Tibial nerve (tissue), 4 donors: ENCODE results near the gene CDX1. TPM values are rescaled to one million over a fixed set of nuclear protein-coding genes. Genes with fewer than 3 reads are reported as not detected.

Experiments used
- DNase-seq, 2 donors: peaks; one replicate each; pipeline ENCODE4 v3.0.0-alpha.2; 2019; ENCODE audit warnings: low spot score in 2 of 2
- H3K27ac ChIP-seq, 4 donors: fragments of 200-600 bp; sonication (generic) in 3 of 4; one replicate each; pipeline ENCODE4 v1.5.1; 2017 to 2019; ENCODE audit warnings: mild to moderate bottlenecking in 1 of 4
- H3K27me3 ChIP-seq, 2 donors: fragments of 200-600 bp; sonication (generic) in 1 of 2; one replicate each; pipeline versions ENCODE4 v1.5.1 to v1.6.0; 2017 to 2019
- H3K36me3 ChIP-seq, 3 donors: fragments of 200-600 bp; sonication (generic); one replicate each; pipeline ENCODE4 v1.5.1; 2018 to 2019
- H3K4me1 ChIP-seq, 4 donors: fragments of 200-600 bp; sonication (generic) in 3 of 4; one replicate each; pipeline ENCODE4 v1.5.1; 2017 to 2019
- H3K4me3 ChIP-seq, 4 donors: fragments of 200-600 bp; sonication (generic) in 3 of 4; one replicate each; pipeline ENCODE4 v1.5.1; 2017 to 2019; ENCODE audit warnings: mild to moderate bottlenecking in 1 of 4, moderate library complexity in 1 of 4
- H3K9me3 ChIP-seq, 4 donors: fragments of 200-600 bp; sonication (generic) in 3 of 4; one replicate each; pipeline ENCODE4 v1.5.1; 2017 to 2019
- CTCF ChIP-seq, 5 experiments: fragments of 200-600 bp in 3 of 5; fragments of 450-650 bp in 2 of 5; sonication (generic) in 3 of 5; IDR thresholded peaks; one replicate each; pipeline ENCODE4 v1.5.1; 2016 to 2019; ENCODE audit warnings: antibody characterized with exemption in 5 of 5, mild to moderate bottlenecking in 3 of 5, moderate library complexity in 2 of 5
- EP300 ChIP-seq, 2 donors: sonication (generic); formaldehyde crosslinking; IDR thresholded peaks; one replicate each; pipeline ENCODE4 v1.6.1; 2017; ENCODE audit warnings: antibody characterized with exemption in 2 of 2, mild to moderate bottlenecking in 1 of 2
- POLR2A ChIP-seq, 2 donors: fragments of 450-650 bp; IDR thresholded peaks; one replicate each; pipeline ENCODE4 v1.6.1; 2017; ENCODE audit warnings: antibody characterized with exemption in 2 of 2, mild to moderate bottlenecking in 2 of 2, moderate library complexity in 2 of 2
- WGBS, 2 donors: methylation state at CpG; one replicate each; pipeline ENCODE4 v1.1.5; 2018; 5-methylcytosine and 5-hydroxymethylcytosine counted together
- total RNA-seq, 4 donors: library from RNA; depleted of rRNA; stranded (reverse); fragments of >200 nt; gene quantifications; one replicate each; pipeline ENCODE4 v1.1.0, GENCODE V29; 2016

The CDX1 gene
- total RNA-seq, 4 donors from 2014 or later: 0.22 to 2.5 TPM; not detected in 2

- no peak for DNase-seq
- Histone ChIP-seq H3K27me3 (peaks cover 0 to 34% of the 10 kb centered on the region in 2 donors), H3K9me3 (no peaks in the 10 kb centered on the region), H3K27ac (no peak overlapping the region), H3K4me3 (no peak overlapping the region), H3K4me1 (peaks cover 0 to 13% (median 3%) of the 10 kb centered on the region in 4 donors), H3K36me3 (no peaks in the 10 kb centered on the region)
- TF ChIP-seq CTCF (IDR thresholded peaks at IDR 0.05) (no peak), POLR2A (IDR thresholded peaks at IDR 0.05) (no peak), EP300 (IDR thresholded peaks at IDR 0.05) (no peak)
- WGBS, 2 donors: 76 to 83% methylated on average over 4 of the region's 4 CpGs
Observed at GRCh38 chr5:150186897-150187296, 20.3 kb downstream of the CDX1 start.

DNA sequence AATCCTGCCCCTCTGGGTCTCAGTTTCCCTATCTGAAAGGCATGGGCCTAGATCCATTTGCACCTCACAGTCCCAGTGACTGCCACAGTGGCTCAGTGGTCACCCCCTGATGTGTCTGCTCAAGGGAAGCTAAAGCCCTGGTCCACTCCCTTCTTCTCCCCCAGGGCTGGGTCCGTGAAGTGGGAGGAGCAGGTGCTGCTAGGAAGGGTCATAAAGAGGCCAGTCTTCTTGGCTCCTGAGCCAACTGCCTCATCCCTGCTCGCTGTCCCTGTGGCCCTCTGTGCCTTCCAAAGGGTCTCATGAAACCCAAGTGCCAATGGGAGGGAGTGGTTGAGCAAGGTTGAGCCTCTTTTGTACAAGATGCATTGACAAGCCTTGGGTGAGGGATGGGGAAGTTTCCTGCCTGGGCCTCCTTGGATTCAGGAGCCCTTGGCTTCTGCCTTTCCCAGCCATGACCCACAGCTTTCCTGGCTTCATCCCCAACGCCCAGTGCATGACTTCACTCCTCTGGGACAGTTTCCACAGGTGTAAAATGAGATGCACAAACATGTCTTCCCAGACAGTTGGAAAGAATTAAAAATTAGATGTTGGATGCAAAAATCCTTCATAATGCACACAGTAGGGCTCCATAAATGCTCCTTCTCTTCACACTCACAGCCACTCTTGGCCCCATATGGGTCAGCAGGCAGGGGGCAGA, 21.7 kb downstream of the CDX1 start:
- no peak for DNase-seq
- WGBS, 2 donors: 56 to 64% methylated on average over 3 of the region's 3 CpGs
- Histone ChIP-seq H3K27ac (no peak overlapping the region), H3K9me3 (no peaks in the 10 kb centered on the region), H3K36me3 (no peaks in the 10 kb centered on the region), H3K4me3 (no peak overlapping the region), H3K4me1 (peaks cover 0 to 13% (median 3%) of the 10 kb centered on the region in 4 donors), H3K27me3 (peaks cover 0 to 42% of the 10 kb centered on the region in 2 donors)
- no peak for TF ChIP-seq EP300 (IDR thresholded peaks at IDR 0.05)
- TF ChIP-seq CTCF (IDR thresholded peaks at IDR 0.05): no peak
- TF ChIP-seq POLR2A (IDR thresholded peaks at IDR 0.05): no peak

DNA sequence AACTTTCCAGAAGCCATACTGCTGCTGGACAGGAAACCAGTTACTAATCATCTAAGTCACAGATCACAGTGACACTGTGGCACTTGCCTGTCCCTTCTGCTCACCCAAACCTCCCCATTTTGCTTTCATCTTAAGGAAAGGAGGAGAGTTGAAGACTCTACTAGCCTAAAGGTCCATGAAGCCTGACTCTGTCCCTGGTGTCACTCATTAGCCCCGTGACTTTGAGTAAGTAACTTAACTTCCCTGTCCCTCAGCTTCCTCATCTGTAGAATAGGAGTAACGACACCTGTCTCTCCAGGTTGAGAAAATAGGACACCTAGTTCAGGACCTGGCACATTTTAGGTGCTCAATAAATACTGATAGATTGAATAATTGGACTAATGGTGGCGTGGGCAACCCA, 22.7 kb downstream of the CDX1 start:
- peaks cover 0 to 42% of the 10 kb centered on the region in 2 donors for H3K27me3 ChIP-seq
- peaks cover 0 to 13% (median 3%) of the 10 kb centered on the region in 4 donors for H3K4me1 ChIP-seq
- no peak overlapping the region for H3K4me3 ChIP-seq
- no peaks in the 10 kb centered on the region for H3K36me3 ChIP-seq
- H3K9me3 ChIP-seq: no peaks in the 10 kb centered on the region
- TF ChIP-seq POLR2A (IDR thresholded peaks at IDR 0.05): no peak
- 87 to 88% methylated on average over 3 of the region's 3 CpGs for WGBS, 2 donors
- no peak overlapping the region for H3K27ac ChIP-seq
- no peak for DNase-seq

GRCh38 chr5:150189728-150190502, 23.3 kb downstream of the CDX1 start, which contains the start of gene SLC6A7:
SLC6A7 (plus strand) TSS chr5:150190062; CDS start chr5:150190328, 266 bp downstream.
- TF ChIP-seq POLR2A (IDR thresholded peaks at IDR 0.05): no peak
- H3K9me3 ChIP-seq: no peaks in the 10 kb centered on the region
- no peak within 1 kb of the TSS for H3K27ac ChIP-seq
- no peaks in the 10 kb centered on the region for H3K36me3 ChIP-seq
- no peak for DNase-seq
- 5 to 10% methylated on average over 25 to 33 of the region's 58 CpGs for WGBS, 2 donors
- H3K4me1 ChIP-seq: peaks cover 0 to 13% (median 3%) of the 10 kb centered on the region in 4 donors
- peaks cover 0 to 42% of the 10 kb centered on the region in 2 donors for H3K27me3 ChIP-seq
- peak within 1 kb of the TSS in 1 of 4 donors; percentile 9 for H3K4me3 ChIP-seq

DNA sequence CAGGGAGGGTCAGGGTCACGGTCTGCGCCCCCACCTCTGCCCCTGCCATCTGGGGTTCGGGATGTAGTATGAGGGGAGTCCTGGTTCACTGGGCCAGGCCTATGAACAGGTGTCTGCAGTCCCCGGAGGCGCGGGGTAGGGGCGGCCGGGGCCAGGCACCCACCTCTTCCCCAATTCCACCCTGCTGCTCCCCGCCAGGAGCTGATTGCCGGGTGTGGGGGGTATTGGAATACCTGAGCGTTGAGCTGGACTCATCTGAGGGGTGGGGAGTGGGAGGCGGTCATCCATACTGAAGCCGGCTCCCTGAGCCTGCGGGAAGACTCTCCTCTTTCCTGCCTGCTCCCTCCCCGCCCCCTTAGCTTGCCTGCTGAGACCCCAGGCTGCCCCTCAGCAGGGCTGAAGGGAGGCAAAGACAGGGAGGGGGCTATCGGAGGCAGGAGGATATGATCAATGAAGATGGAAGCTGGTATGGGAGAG, 24.0 kb downstream of the CDX1 start:
- peaks cover 0 to 13% (median 3%) of the 10 kb centered on the region in 4 donors for H3K4me1 ChIP-seq
- TF ChIP-seq POLR2A (IDR thresholded peaks at IDR 0.05): no peak
- no peak for TF ChIP-seq CTCF (IDR thresholded peaks at IDR 0.05)
- TF ChIP-seq EP300 (IDR thresholded peaks at IDR 0.05): no peak

DNA sequence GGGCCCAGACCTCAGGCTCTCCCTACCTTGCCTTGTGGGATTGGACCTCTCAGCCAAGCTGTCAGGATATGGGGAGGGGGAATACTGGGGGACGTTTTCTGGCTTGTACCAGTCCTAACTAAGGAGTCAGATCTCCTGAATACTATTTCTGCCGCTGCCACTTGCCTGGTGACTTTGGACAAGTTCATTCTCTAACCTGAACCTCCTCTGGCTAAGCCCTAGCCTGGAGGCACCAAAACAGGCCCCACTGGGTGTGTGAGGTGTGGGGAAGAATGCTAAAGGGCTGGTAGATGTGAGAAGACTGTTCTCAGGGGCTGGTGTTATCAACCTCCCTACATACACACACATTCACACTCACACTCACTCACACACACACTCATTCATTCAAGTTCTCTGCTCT, 24.4 kb downstream of the CDX1 start:
- TF ChIP-seq EP300 (IDR thresholded peaks at IDR 0.05) (no peak), POLR2A (IDR thresholded peaks at IDR 0.05) (no peak), CTCF (IDR thresholded peaks at IDR 0.05) (no peak)
- WGBS, 2 donors: 36 to 51% methylated on average over 2 of the region's 2 CpGs
- H3K27me3 ChIP-seq: peaks cover 0 to 42% of the 10 kb centered on the region in 2 donors
- no peak for DNase-seq
- H3K4me3 ChIP-seq: no peak overlapping the region
- peaks cover 0 to 13% (median 3%) of the 10 kb centered on the region in 4 donors for H3K4me1 ChIP-seq
- H3K27ac ChIP-seq: no peak overlapping the region
- H3K9me3 ChIP-seq: no peaks in the 10 kb centered on the region
- no peaks in the 10 kb centered on the region for H3K36me3 ChIP-seq

More for the DNA sequence above, 24.0 kb downstream of the CDX1 start:
- Histone ChIP-seq H3K27me3 (peaks cover 0 to 42% of the 10 kb centered on the region in 2 donors), H3K9me3 (no peaks in the 10 kb centered on the region), H3K36me3 (no peaks in the 10 kb centered on the region), H3K27ac (no peak overlapping the region), H3K4me3 (no peak overlapping the region)
- no peak for DNase-seq
- WGBS, 2 donors: 47 to 68% methylated on average over 3 to 14 of the region's 16 CpGs
